NB4 (cell line): ENCODE measurements around the gene TMIE.

Experiments
- DNase-seq: peaks from one replicate; pipeline ENCODE4 v3.0.0; 2010; ENCODE audit warnings: low read depth
- H3K4me3 ChIP-seq: one replicate; pipeline ENCODE4 v1.5.1; 2011; ENCODE audit warnings: mild to moderate bottlenecking, low read depth, low read length, moderate library complexity
- CTCF ChIP-seq: IDR thresholded peaks from one replicate; pipeline ENCODE4 v1.5.1; 2012; ENCODE audit warnings: low read depth, low read length
- MAX ChIP-seq: IDR thresholded peaks from 2 replicates; pipeline ENCODE4 v1.6.1; 2011; ENCODE audit warnings: low read depth, low read length
- MYC ChIP-seq: IDR thresholded peaks from 2 replicates; pipeline ENCODE4 v1.6.1; 2011; ENCODE audit warnings: low read depth, low read length
- POLR2A ChIP-seq: IDR thresholded peaks from 2 replicates; pipeline ENCODE4 v1.6.1; 2011; ENCODE audit warnings: mild to moderate bottlenecking; ENCODE audit not compliant: insufficient read length; ENCODE audit errors: extremely low read depth

The TMIE gene

GRCh38 chr3:46664188-46664970, 36.8 kb upstream of the TMIE start:
- H3K4me3 ChIP-seq: no peak overlapping the region
- DNase-seq: no peak
- no peak for TF ChIP-seq CTCF

GRCh38 chr3:46664971-46665762, 36.0 kb upstream of the TMIE start:
- H3K4me3 ChIP-seq: no peak overlapping the region
- TF ChIP-seq CTCF (no peak), MAX (no peak), POLR2A (no peak), MYC (no peak)
- no peak for DNase-seq

- DNase-seq: no peak
- H3K4me3 ChIP-seq: no peak overlapping the region
- TF ChIP-seq CTCF: no peak
- TF ChIP-seq POLR2A: no peak
- TF ChIP-seq MAX: no peak
- TF ChIP-seq MYC: no peak
These were observed 35.3 kb upstream of the TMIE start for GRCh38 chr3:46665763-46666452.

GRCh38 chr3:46666453-46666845, 34.7 kb upstream of the TMIE start:
- TF ChIP-seq POLR2A (no peak), MYC (no peak), CTCF (no peak), MAX (no peak)
- H3K4me3 ChIP-seq: no peak overlapping the region
- DNase-seq: no peak

GRCh38 chr3:46667061-46667621, 34.1 kb upstream of the TMIE start:
- no peak for TF ChIP-seq MYC
- DNase-seq: no peak
- H3K4me3 ChIP-seq: no peak overlapping the region

- no peak for DNase-seq
These were observed 33.5 kb upstream of the TMIE start for GRCh38 chr3:46667657-46668056.

More at GRCh38 chr3:46667657-46668056, 33.5 kb upstream of the TMIE start:
- TF ChIP-seq POLR2A: no peak
- no peak for TF ChIP-seq MYC
- TF ChIP-seq MAX: no peak
- TF ChIP-seq CTCF: no peak
- no peak overlapping the region for H3K4me3 ChIP-seq
